Neural cell (in vitro differentiated cells): Measurements from ENCODE around the gene ARID1B. TPM values are rescaled to one million over a fixed set of nuclear protein-coding genes. Genes with fewer than 3 reads are reported as not detected.

ENCODE experiments used
- H2AFZ ChIP-seq: fragments of 200-600, 300-800 bp; sonication (generic), shearing (Covaris generic); 2 replicates; pipeline ENCODE4 v1.6.0; 2014; ENCODE audit warnings: low read depth, mild to moderate bottlenecking, antibody characterized with exemption, low read length, moderate library complexity
- H3F3A ChIP-seq: fragments of 200-600 bp; shearing (Covaris generic); 2 replicates; pipeline ENCODE4 v1.6.1; 2016; ENCODE audit warnings: mild to moderate bottlenecking, moderate library complexity, mixed read lengths, antibody characterized with exemption, low read length; ENCODE audit not compliant: insufficient read depth, poor library complexity, severe bottlenecking
- H3K27ac ChIP-seq: fragments of 200-600, 300-800 bp; sonication (generic), shearing (Covaris generic); 2 replicates; pipeline ENCODE4 v1.5.1; 2014; ENCODE audit warnings: mild to moderate bottlenecking, low read length, moderate library complexity
- H3K27me3 ChIP-seq: fragments of 300-800, 200-600 bp; sonication (generic), shearing (Covaris generic); 2 replicates; pipeline ENCODE4 v1.6.0; 2014; ENCODE audit warnings: mild to moderate bottlenecking, low read depth, low read length, moderate library complexity; ENCODE audit not compliant: insufficient read depth
- H3K36me3 ChIP-seq: fragments of 300-800, 200-600 bp; sonication (generic), shearing (Covaris generic); 2 replicates; pipeline ENCODE4 v1.5.1; 2014; ENCODE audit warnings: mild to moderate bottlenecking, antibody characterized with exemption, low read length, moderate library complexity; ENCODE audit not compliant: insufficient read depth
- H3K4me2 ChIP-seq: fragments of 300-800, 200-600 bp; sonication (generic), shearing (Covaris generic); 2 replicates; pipeline ENCODE4 v1.6.0; 2014; ENCODE audit warnings: mild to moderate bottlenecking, low read length
- H3K4me3 ChIP-seq: fragments of 300-800, 200-600 bp; sonication (generic), shearing (Covaris generic); 2 replicates; pipeline ENCODE4 v1.5.1; 2014; ENCODE audit warnings: mild to moderate bottlenecking, low read length, moderate library complexity
- H3K79me2 ChIP-seq: fragments of 200-600 bp; shearing (Covaris generic); replicated peaks from 2 replicates; pipeline ENCODE4 v1.6.0; 2014; ENCODE audit warnings: mild to moderate bottlenecking, low read length, moderate library complexity; ENCODE audit not compliant: insufficient read depth
- H3K9ac ChIP-seq: fragments of 300-800, 200-600 bp; sonication (generic), shearing (Covaris generic); 2 replicates; pipeline ENCODE4 v1.6.1; 2016; ENCODE audit warnings: mild to moderate bottlenecking, low read length, mixed read lengths
- H3K9me2 ChIP-seq: fragments of 200-600 bp; shearing (Covaris generic); 2 replicates; pipeline ENCODE4 v1.6.1; 2016; ENCODE audit warnings: mild to moderate bottlenecking, low read length, mixed read lengths; ENCODE audit not compliant: insufficient read depth
- H3K9me3 ChIP-seq: fragments of 200-600, 300-800 bp; sonication (generic), shearing (Covaris generic); 2 replicates; pipeline ENCODE4 v1.6.1; 2016; ENCODE audit warnings: mild to moderate bottlenecking, mixed run types, low read length, moderate library complexity, mixed read lengths
- H4K20me1 ChIP-seq: fragments of 200-600 bp; shearing (Covaris generic); 2 replicates; pipeline ENCODE4 v1.6.1; 2016; ENCODE audit warnings: mild to moderate bottlenecking, mixed run types; ENCODE audit not compliant: insufficient read depth
- EP300 ChIP-seq: fragments of 450-650 bp; conservative IDR thresholded peaks from 2 replicates; pipeline ENCODE4 v1.6.1; 2014; ENCODE audit warnings: antibody characterized with exemption, mild to moderate bottlenecking, moderate library complexity; ENCODE audit not compliant: poor library complexity, severe bottlenecking
- EZH2 ChIP-seq: fragments of 200-600, 300-800 bp; shearing (Covaris generic), sonication (generic); IDR thresholded peaks from 2 replicates; pipeline ENCODE4 v1.6.1; 2014; ENCODE audit warnings: antibody characterized with exemption, low read length, borderline replicate concordance, mild to moderate bottlenecking; ENCODE audit not compliant: insufficient read depth, poor library complexity, severe bottlenecking
- MXI1 ChIP-seq: fragments of 450-650 bp; conservative IDR thresholded peaks from 2 replicates; pipeline ENCODE4 v1.6.1; 2014; ENCODE audit warnings: antibody characterized with exemption, mild to moderate bottlenecking; ENCODE audit not compliant: poor library complexity, severe bottlenecking
- POLR2AphosphoS5 ChIP-seq: IDR thresholded peaks from 2 replicates; pipeline ENCODE4 v1.6.1; 2012
- RAD21 ChIP-seq: fragments of 450-650 bp; conservative IDR thresholded peaks from 2 replicates; pipeline ENCODE4 v1.6.1; 2014; ENCODE audit warnings: antibody characterized with exemption, mild to moderate bottlenecking, moderate library complexity
- SMC3 ChIP-seq: fragments of 450-650 bp; conservative IDR thresholded peaks from 2 replicates; pipeline ENCODE4 v1.6.1; 2014; ENCODE audit warnings: antibody characterized with exemption, mild to moderate bottlenecking, moderate library complexity; ENCODE audit not compliant: poor library complexity
- TAF1 ChIP-seq: IDR thresholded peaks from 2 replicates; pipeline ENCODE4 v1.6.1; 2012; ENCODE audit warnings: low read depth
- polyA plus RNA-seq: library from polyadenylated mRNA; depleted of rRNA; stranded (reverse); fragments of >200 nt; gene quantifications from 2 replicates; pipeline ENCODE4 v1.2.3, GENCODE V29; 2014
- TF ChIP-seq, protein P1 (sequence below): IDR thresholded peaks from 2 replicates; pipeline ENCODE4 v1.6.1; 2012; ENCODE audit warnings: borderline replicate concordance
- TF ChIP-seq, protein P2 (sequence below): fragments of 450-650 bp; IDR thresholded peaks from 2 replicates; pipeline ENCODE4 v1.5.1; 2014; ENCODE audit warnings: antibody characterized with exemption, mild to moderate bottlenecking, moderate library complexity; ENCODE audit not compliant: poor library complexity, severe bottlenecking

The ARID1B gene
- polyA plus RNA-seq, 1 donor from 2014 or later, result 35.0 TPM

DNA sequence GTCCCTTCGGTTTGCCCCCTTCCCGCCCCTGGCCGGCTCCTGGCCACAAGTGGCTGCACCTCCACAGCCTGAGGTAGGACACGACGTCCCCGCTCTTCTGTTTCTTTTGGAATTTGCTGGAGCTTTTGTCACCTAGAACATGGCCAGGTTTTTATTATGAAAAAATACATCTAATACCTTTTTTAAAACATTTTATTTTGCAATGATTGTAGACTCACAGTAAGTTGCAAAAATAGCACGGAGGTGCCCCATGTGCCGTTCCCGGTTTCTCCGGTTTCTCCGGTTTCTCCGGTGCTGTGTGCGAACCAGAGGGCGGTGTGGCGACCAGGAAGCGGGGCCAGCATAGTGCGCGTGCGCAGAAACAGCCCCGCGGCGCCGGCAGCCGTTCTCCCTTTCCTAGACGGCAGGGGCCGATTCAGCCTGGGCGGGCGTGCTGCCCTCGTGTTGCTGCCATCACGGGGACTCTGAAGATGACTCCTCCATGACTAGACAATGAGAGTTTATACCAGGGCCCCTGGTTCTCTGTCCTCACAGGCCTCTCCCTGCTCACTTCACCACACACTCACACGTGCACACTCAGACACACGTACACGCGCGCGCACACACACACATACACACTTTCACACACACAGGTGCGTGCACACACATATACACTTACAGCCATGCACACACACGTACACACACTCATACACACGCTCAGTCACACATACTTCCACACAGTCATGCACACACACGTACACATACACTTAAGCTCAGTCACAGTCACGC lies 444.1 kb downstream of the ARID1B start:
- Histone ChIP-seq H4K20me1 (no peaks in the 10 kb centered on the region), H3K27me3 (no peaks in the 10 kb centered on the region), H3K27ac (no peak overlapping the region), H3K79me2 (no peaks in the 10 kb centered on the region), H3K4me2 (no peak overlapping the region), H3K9ac (no peak overlapping the region), H3F3A (no peaks in the 10 kb centered on the region), H3K36me3 (no peaks in the 10 kb centered on the region), H3K9me2 (no peaks in the 10 kb centered on the region), H3K9me3 (no peaks in the 10 kb centered on the region), H2AFZ (no peak overlapping the region), H3K4me3 (no peak overlapping the region)
- TF ChIP-seq, protein P1, sequence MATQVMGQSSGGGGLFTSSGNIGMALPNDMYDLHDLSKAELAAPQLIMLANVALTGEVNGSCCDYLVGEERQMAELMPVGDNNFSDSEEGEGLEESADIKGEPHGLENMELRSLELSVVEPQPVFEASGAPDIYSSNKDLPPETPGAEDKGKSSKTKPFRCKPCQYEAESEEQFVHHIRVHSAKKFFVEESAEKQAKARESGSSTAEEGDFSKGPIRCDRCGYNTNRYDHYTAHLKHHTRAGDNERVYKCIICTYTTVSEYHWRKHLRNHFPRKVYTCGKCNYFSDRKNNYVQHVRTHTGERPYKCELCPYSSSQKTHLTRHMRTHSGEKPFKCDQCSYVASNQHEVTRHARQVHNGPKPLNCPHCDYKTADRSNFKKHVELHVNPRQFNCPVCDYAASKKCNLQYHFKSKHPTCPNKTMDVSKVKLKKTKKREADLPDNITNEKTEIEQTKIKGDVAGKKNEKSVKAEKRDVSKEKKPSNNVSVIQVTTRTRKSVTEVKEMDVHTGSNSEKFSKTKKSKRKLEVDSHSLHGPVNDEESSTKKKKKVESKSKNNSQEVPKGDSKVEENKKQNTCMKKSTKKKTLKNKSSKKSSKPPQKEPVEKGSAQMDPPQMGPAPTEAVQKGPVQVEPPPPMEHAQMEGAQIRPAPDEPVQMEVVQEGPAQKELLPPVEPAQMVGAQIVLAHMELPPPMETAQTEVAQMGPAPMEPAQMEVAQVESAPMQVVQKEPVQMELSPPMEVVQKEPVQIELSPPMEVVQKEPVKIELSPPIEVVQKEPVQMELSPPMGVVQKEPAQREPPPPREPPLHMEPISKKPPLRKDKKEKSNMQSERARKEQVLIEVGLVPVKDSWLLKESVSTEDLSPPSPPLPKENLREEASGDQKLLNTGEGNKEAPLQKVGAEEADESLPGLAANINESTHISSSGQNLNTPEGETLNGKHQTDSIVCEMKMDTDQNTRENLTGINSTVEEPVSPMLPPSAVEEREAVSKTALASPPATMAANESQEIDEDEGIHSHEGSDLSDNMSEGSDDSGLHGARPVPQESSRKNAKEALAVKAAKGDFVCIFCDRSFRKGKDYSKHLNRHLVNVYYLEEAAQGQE, result no peak
- TF ChIP-seq MXI1, result no peak
- no peak for TF ChIP-seq POLR2AphosphoS5
- TF ChIP-seq, protein P2, sequence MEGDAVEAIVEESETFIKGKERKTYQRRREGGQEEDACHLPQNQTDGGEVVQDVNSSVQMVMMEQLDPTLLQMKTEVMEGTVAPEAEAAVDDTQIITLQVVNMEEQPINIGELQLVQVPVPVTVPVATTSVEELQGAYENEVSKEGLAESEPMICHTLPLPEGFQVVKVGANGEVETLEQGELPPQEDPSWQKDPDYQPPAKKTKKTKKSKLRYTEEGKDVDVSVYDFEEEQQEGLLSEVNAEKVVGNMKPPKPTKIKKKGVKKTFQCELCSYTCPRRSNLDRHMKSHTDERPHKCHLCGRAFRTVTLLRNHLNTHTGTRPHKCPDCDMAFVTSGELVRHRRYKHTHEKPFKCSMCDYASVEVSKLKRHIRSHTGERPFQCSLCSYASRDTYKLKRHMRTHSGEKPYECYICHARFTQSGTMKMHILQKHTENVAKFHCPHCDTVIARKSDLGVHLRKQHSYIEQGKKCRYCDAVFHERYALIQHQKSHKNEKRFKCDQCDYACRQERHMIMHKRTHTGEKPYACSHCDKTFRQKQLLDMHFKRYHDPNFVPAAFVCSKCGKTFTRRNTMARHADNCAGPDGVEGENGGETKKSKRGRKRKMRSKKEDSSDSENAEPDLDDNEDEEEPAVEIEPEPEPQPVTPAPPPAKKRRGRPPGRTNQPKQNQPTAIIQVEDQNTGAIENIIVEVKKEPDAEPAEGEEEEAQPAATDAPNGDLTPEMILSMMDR, result no peak
- TF ChIP-seq SMC3, result no peak
- TF ChIP-seq EZH2, result no peak
- no peak for TF ChIP-seq RAD21
- TF ChIP-seq EP300, result no peak
- TF ChIP-seq TAF1, result no peak

GRCh38 chr6:157221817-157222175 lies 444.6 kb downstream of the ARID1B start:
- H3K9me2 ChIP-seq, result no peaks in the 10 kb centered on the region
- no peaks in the 10 kb centered on the region for H3F3A ChIP-seq
- no peak overlapping the region for H3K27ac ChIP-seq
- H3K79me2 ChIP-seq, result no peaks in the 10 kb centered on the region
- H3K36me3 ChIP-seq, result no peaks in the 10 kb centered on the region
- no peaks in the 10 kb centered on the region for H3K9me3 ChIP-seq
- no peak overlapping the region for H3K4me2 ChIP-seq
- no peak overlapping the region for H2AFZ ChIP-seq
- TF ChIP-seq MXI1, result no peak
- TF ChIP-seq SMC3, result no peak
- TF ChIP-seq, protein P2, result no peak
- TF ChIP-seq, protein P1, result no peak
- TF ChIP-seq EZH2, result no peak
- TF ChIP-seq TAF1, result no peak
- no peak for TF ChIP-seq EP300
- TF ChIP-seq RAD21, result no peak
- TF ChIP-seq POLR2AphosphoS5, result no peak
- H3K9ac ChIP-seq, result no peak overlapping the region
- no peaks in the 10 kb centered on the region for H3K27me3 ChIP-seq
- H3K4me3 ChIP-seq, result no peak overlapping the region
- H4K20me1 ChIP-seq, result no peaks in the 10 kb centered on the region
